Testis (tissue), 3 donors: Measurements from ENCODE around the gene NRARP. TPM values are rescaled to one million over a fixed set of nuclear protein-coding genes. Genes with fewer than 3 reads are reported as not detected.

Source experiments
- DNase-seq: peaks from one replicate; pipeline ENCODE4 v3.0.0-alpha.2; 2019
- H3K27ac ChIP-seq, 2 donors: fragments of 200-600 bp; sonication (generic); one replicate each; pipeline ENCODE4 v1.5.1; 2019
- H3K27me3 ChIP-seq: fragments of 200-600 bp; sonication (generic); one replicate; pipeline ENCODE4 v1.5.1; 2019
- H3K36me3 ChIP-seq: fragments of 200-600 bp; sonication (generic); one replicate; pipeline ENCODE4 v1.5.1; 2017; ENCODE audit warnings: low read depth; ENCODE audit errors: missing control alignments
- H3K4me1 ChIP-seq: fragments of 200-600 bp; sonication (generic); one replicate; pipeline ENCODE4 v1.5.1; 2019
- H3K4me3 ChIP-seq, 2 donors: fragments of 200-600 bp; sonication (generic); one replicate each; pipeline ENCODE4 v1.5.1; 2017 to 2019
- H3K9me3 ChIP-seq: fragments of 200-600 bp; sonication (generic); one replicate; pipeline ENCODE4 v1.5.1; 2017
- CTCF ChIP-seq, 3 experiments: fragments of 450-650 bp in 2 of 3; fragments of 200-600 bp in 1 of 3; sonication (generic) in 1 of 3; IDR thresholded peaks; one replicate each; pipeline ENCODE4 v1.5.1; 2016 to 2019; ENCODE audit warnings: antibody characterized with exemption in 3 of 3, mild to moderate bottlenecking in 2 of 3, moderate library complexity in 1 of 3
- POLR2A ChIP-seq: fragments of 450-650 bp; IDR thresholded peaks from one replicate; pipeline ENCODE4 v1.6.1; 2017; ENCODE audit warnings: antibody characterized with exemption, mild to moderate bottlenecking, moderate library complexity
- WGBS, 2 donors: methylation state at CpG; one replicate each; pipeline ENCODE4 v1.1.5; 2018; 5-methylcytosine and 5-hydroxymethylcytosine counted together
- intact Hi-C: fragments of 100-400 bp; cut with DNase I; formaldehyde crosslinking; loops from one replicate; pipeline ENCODE4 v1.15.1; 2023; ENCODE audit warnings: low total_unique reads
- polyA plus RNA-seq: library from polyadenylated mRNA; stranded (reverse); fragments of 350-450 nt; fragmentation: Illumina TruSeq; extraction: RNeasy Lipid Tissue Mini Kit (QIAGEN cat#74804); gene quantifications from one replicate; pipeline ENCODE4 v1.2.3, GENCODE V29; 2014; ENCODE audit warnings: low read depth, low replicate concordance; ENCODE audit not compliant: insufficient read depth
- total RNA-seq, 2 donors: library from RNA; depleted of rRNA; stranded (reverse); fragments of >200 nt; gene quantifications; one replicate each; pipeline ENCODE4 v1.2.3, GENCODE V29; 2016

Gene NRARP
- total and polyA plus RNA-seq, 3 donors from 2014 or later: 5.2 to 40.6 (median 14.4) TPM

DNA sequence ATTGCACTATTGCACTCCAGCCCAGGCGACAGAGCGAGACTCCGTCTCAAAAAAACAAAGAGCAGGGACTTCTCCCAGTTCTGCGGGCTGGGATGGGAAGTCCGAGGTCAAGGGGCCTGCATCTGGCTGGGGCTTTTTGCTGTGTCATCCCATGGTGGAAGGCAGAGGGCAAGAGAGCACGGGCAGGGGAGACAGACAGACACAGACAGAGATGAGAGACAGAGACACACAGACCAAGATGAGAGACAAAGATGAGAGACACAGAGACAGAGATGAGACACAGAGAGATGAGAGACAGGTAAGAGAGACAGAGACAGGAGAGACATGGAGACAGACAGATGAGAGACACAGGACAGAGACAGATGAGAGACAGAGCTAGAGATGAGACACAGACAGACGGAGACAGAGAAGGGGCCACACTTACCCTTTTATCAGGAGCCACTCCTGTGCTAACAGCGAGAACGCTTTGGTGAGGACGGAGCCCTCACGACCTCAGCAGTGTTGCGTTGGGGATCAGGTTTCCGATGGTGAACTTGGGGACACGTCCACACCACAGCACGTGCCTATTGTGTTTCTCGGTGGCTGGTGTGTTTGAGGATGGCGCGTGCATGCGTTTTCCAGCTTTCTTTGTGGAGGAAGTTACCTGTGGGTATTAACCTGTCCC is 33.4 kb downstream of the NRARP start:
- Histone ChIP-seq H3K36me3 (no peaks in the 10 kb centered on the region), H3K9me3 (no peaks in the 10 kb centered on the region), H3K27me3 (no peaks in the 10 kb centered on the region), H3K4me3 (no peak overlapping the region), H3K4me1 (peaks cover 10% of the 10 kb centered on the region), H3K27ac (no peak overlapping the region)
- TF ChIP-seq CTCF (IDR thresholded peaks at IDR 0.05) (no peak), POLR2A (no peak)
- 69 to 73% methylated on average over 19 of the region's 19 CpGs for WGBS, 2 donors
- intact Hi-C loops: no loop called here
- no peak for DNase-seq

- Histone ChIP-seq H3K4me1 (peaks cover 10% of the 10 kb centered on the region), H3K27me3 (no peaks in the 10 kb centered on the region), H3K4me3 (no peak overlapping the region), H3K9me3 (no peaks in the 10 kb centered on the region), H3K36me3 (no peaks in the 10 kb centered on the region), H3K27ac (no peak overlapping the region)
- TF ChIP-seq POLR2A: no peak
- TF ChIP-seq CTCF (IDR thresholded peaks at IDR 0.05): no peak
- DNase-seq: no peak
- 89 to 95% methylated on average over 5 to 6 of the region's 6 CpGs for WGBS, 2 donors
- intact Hi-C loops: no loop called here
Observed at GRCh38 chr9:137267933-137268355, 34.1 kb downstream of the NRARP start.

- H3K4me1 ChIP-seq: peaks cover 10% of the 10 kb centered on the region
- WGBS, 2 donors: 89 to 92% methylated on average over 25 to 34 of the region's 34 CpGs
- no peak overlapping the region for H3K27ac ChIP-seq
- H3K9me3 ChIP-seq: no peaks in the 10 kb centered on the region
- no peaks in the 10 kb centered on the region for H3K36me3 ChIP-seq
- no peak overlapping the region for H3K4me3 ChIP-seq
- intact Hi-C loops: no loop called here
- no peak for DNase-seq
- TF ChIP-seq CTCF (IDR thresholded peaks at IDR 0.05) (no peak), POLR2A (no peak)
- no peaks in the 10 kb centered on the region for H3K27me3 ChIP-seq
Observed at GRCh38 chr9:137266585-137267453, 35.3 kb downstream of the NRARP start.

DNA sequence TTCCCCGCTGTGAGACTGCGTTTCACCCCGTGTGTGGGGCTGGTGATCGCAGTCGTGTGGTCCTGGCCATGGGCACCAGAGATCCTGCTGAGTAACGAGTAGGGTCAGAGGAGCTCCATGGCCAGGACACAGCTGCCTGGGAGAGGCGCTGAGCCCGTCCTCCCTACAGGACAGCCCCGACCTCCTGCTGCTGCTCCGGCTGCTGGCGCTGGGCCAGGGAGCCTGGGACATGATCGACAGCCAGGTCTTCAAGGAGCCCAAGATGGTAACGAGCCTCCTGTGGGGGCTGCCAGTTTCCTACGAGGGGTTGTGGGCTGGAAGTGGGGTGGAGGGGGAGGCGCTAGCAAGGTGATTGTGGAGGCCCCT is 35.9 kb downstream of the NRARP start:
- TF ChIP-seq CTCF (IDR thresholded peaks at IDR 0.05) (no peak), POLR2A (no peak)
- no peaks in the 10 kb centered on the region for H3K36me3 ChIP-seq
- H3K27me3 ChIP-seq: no peaks in the 10 kb centered on the region
- H3K9me3 ChIP-seq: no peaks in the 10 kb centered on the region
- no peak for DNase-seq
- H3K27ac ChIP-seq: no peak overlapping the region
- WGBS, 2 donors: 87 to 90% methylated on average over 7 to 15 of the region's 15 CpGs
- H3K4me3 ChIP-seq: no peak overlapping the region
- peaks cover 10% of the 10 kb centered on the region for H3K4me1 ChIP-seq
- intact Hi-C loops: no loop called here
